ENCODE measurements around the gene LAMC2. TPM values are rescaled to one million over a fixed set of nuclear protein-coding genes. Genes with fewer than 3 reads are reported as not detected.
"Not testable (repeated sequence)": the region's sequence is repeated elsewhere in the genome, so short reads cannot be mapped to it uniquely, and the experiment has no call there.

The LAMC2 gene
- total RNA-seq, 1 donor = 27.6 TPM

- DNase-seq (ENCODE audit: low read depth) = peak; percentile 42
- no peak for TF ChIP-seq CTCF (IDR thresholded peaks at IDR 0.05; ENCODE audit: insufficient read depth, low read depth, low read length)
- no peak overlapping the region for H3K4me3 ChIP-seq (ENCODE audit: low read depth, low read length)
These were observed 42.3 kb upstream of the LAMC2 start for GRCh38 chr1:183143576-183144315.

GRCh38 chr1:183144752-183145151, 41.3 kb upstream of the LAMC2 start:
- no peak for DNase-seq (ENCODE audit: low read depth)
- no peak for TF ChIP-seq CTCF (IDR thresholded peaks at IDR 0.05; ENCODE audit: insufficient read depth, low read depth, low read length)
- no peak overlapping the region for H3K4me3 ChIP-seq (ENCODE audit: low read depth, low read length)

GRCh38 chr1:183147735-183148134, 38.3 kb upstream of the LAMC2 start:
- TF ChIP-seq CTCF (IDR thresholded peaks at IDR 0.05; ENCODE audit: insufficient read depth, low read depth, low read length) = no peak
- peak; percentile 46 for DNase-seq (ENCODE audit: low read depth)
- no peak overlapping the region for H3K4me3 ChIP-seq (ENCODE audit: low read depth, low read length)

- peak; percentile 62 for DNase-seq (ENCODE audit: low read depth)
- no peak overlapping the region for H3K4me3 ChIP-seq (ENCODE audit: low read depth, low read length)
These were observed 37.5 kb upstream of the LAMC2 start for GRCh38 chr1:183148599-183148998.

GRCh38 chr1:183149273-183149672, 36.8 kb upstream of the LAMC2 start:
- DNase-seq (ENCODE audit: low read depth) = no peak
- TF ChIP-seq CTCF (IDR thresholded peaks at IDR 0.05; ENCODE audit: insufficient read depth, low read depth, low read length) = no peak
- H3K4me3 ChIP-seq (ENCODE audit: low read depth, low read length) = no peak overlapping the region

More at GRCh38 chr1:183148599-183148998, 37.5 kb upstream of the LAMC2 start:
- no peak for TF ChIP-seq CTCF (IDR thresholded peaks at IDR 0.05; ENCODE audit: insufficient read depth, low read depth, low read length)

- not testable (repeated sequence) for DNase-seq (ENCODE audit: low read depth); H3K4me3 ChIP-seq (ENCODE audit: low read depth, low read length)
These were observed 36.0 kb upstream of the LAMC2 start for GRCh38 chr1:183150032-183150431.

- no peak for TF ChIP-seq CTCF (IDR thresholded peaks at IDR 0.05; ENCODE audit: insufficient read depth, low read depth, low read length)
- no peak for DNase-seq (ENCODE audit: low read depth)
These were observed 35.6 kb upstream of the LAMC2 start for GRCh38 chr1:183150445-183150844.

More at GRCh38 chr1:183150445-183150844, 35.6 kb upstream of the LAMC2 start:
- no peak overlapping the region for H3K4me3 ChIP-seq (ENCODE audit: low read depth, low read length)

Data from fibroblast of villous mesenchyme (primary cell).